ENCODE results near the gene QRICH2.

- no peak for TF ChIP-seq TAF1 (IDR thresholded peaks at IDR 0.05; ENCODE audit: low read depth)
- TF ChIP-seq REST (IDR thresholded peaks at IDR 0.05; ENCODE audit: low read depth) = no peak
- no peak for TF ChIP-seq MAX (IDR thresholded peaks at IDR 0.05)
- TF ChIP-seq RAD21 (IDR thresholded peaks at IDR 0.05; ENCODE audit: low read depth) = no peak
- TF ChIP-seq EP300 (IDR thresholded peaks at IDR 0.05; ENCODE audit: borderline replicate concordance) = no peak
- no peak for TF ChIP-seq YY1 (IDR thresholded peaks at IDR 0.05; ENCODE audit: low read depth)
These were observed 74.3 kb downstream of the QRICH2 start for GRCh38 chr17:76233588-76234353.
